DOHH2 (cell line): ENCODE results near the gene DENND1B.

Source experiments
- H3F3A ChIP-seq: fragments of 200-600 bp; sonication (generic), shearing (Covaris generic); 2 replicates; pipeline ENCODE4 v1.6.0; 2016; ENCODE audit warnings: antibody characterized with exemption, mild to moderate bottlenecking; ENCODE audit not compliant: control insufficient read depth, insufficient read depth
- H3K27ac ChIP-seq: fragments of 200-600 bp; sonication (generic); 2 replicates; pipeline ENCODE4 v1.5.1; 2014; ENCODE audit warnings: low read depth, mild to moderate bottlenecking, low read length, moderate library complexity
- H3K27me3 ChIP-seq: fragments of 200-600 bp; sonication (generic); 2 replicates; pipeline ENCODE4 v1.6.1; 2014; ENCODE audit warnings: mild to moderate bottlenecking, low read length, mixed read lengths; ENCODE audit not compliant: control insufficient read depth
- H3K36me3 ChIP-seq: fragments of 200-600 bp; sonication (generic); 2 replicates; pipeline ENCODE4 v1.6.1; 2014; ENCODE audit warnings: mild to moderate bottlenecking, low read length, moderate library complexity, mixed read lengths; ENCODE audit not compliant: control insufficient read depth
- H3K4me1 ChIP-seq: fragments of 200-600 bp; sonication (generic); 2 replicates; pipeline ENCODE4 v1.6.1; 2014; ENCODE audit warnings: mild to moderate bottlenecking, low read length, mixed read lengths; ENCODE audit not compliant: control insufficient read depth
- H3K4me2 ChIP-seq: fragments of 200-600 bp; sonication (generic); 2 replicates; pipeline ENCODE4 v1.6.0; 2014; ENCODE audit warnings: mild to moderate bottlenecking, low read length, moderate library complexity
- H3K4me3 ChIP-seq: fragments of 200-600 bp; sonication (generic); 2 replicates; pipeline ENCODE4 v1.5.1; 2014; ENCODE audit warnings: mild to moderate bottlenecking, low read length, mixed read lengths
- H3K79me2 ChIP-seq: fragments of 200-600 bp; sonication (generic); 2 replicates; pipeline ENCODE4 v1.6.1; 2014; ENCODE audit warnings: mild to moderate bottlenecking, low read length, mixed read lengths; ENCODE audit not compliant: control insufficient read depth
- H3K9me2 ChIP-seq: fragments of 200-600 bp; sonication (generic); replicated peaks from 2 replicates; pipeline ENCODE4 v1.6.1; 2014; ENCODE audit warnings: mild to moderate bottlenecking, low read length, mixed read lengths; ENCODE audit not compliant: control insufficient read depth
- H3K9me3 ChIP-seq: fragments of 200-600 bp; sonication (generic); 2 replicates; pipeline ENCODE4 v1.6.1; 2014; ENCODE audit warnings: antibody characterized with exemption, low read length, mixed read lengths; ENCODE audit not compliant: control insufficient read depth, insufficient read depth
- H4K20me1 ChIP-seq: fragments of 200-600 bp; sonication (generic); 2 replicates; pipeline ENCODE4 v1.6.0; 2014; ENCODE audit warnings: low read depth, mild to moderate bottlenecking, antibody characterized with exemption, low read length, moderate library complexity; ENCODE audit not compliant: control insufficient read depth, insufficient read depth
- CTCF ChIP-seq: fragments of 200-600 bp; sonication (generic); IDR thresholded peaks from one replicate; pipeline ENCODE4 v1.5.1; 2014; ENCODE audit warnings: antibody characterized with exemption, mild to moderate bottlenecking, low read depth, low read length; ENCODE audit not compliant: poor library complexity, severe bottlenecking
- EZH2phosphoT487 ChIP-seq: fragments of 200-600 bp; sonication (generic); IDR thresholded peaks from 2 replicates; pipeline ENCODE4 v1.6.1; 2017; ENCODE audit warnings: borderline replicate concordance, mild to moderate bottlenecking, antibody characterized with exemption, low read length, moderate library complexity, mixed read lengths

The DENND1B gene

GRCh38 chr1:197618061-197618460 lies 157.2 kb downstream of the DENND1B start:
- Histone ChIP-seq H3K4me2 (no peak overlapping the region), H3K9me3 (no peaks in the 10 kb centered on the region), H4K20me1 (0 out of 2 replicates have a peak, but pooled peaks cover 3% of the 10 kb centered on the region), H3K27ac (no peak overlapping the region), H3K4me1 (no peaks in the 10 kb centered on the region), H3K27me3 (no peaks in the 10 kb centered on the region), H3K79me2 (no peaks in the 10 kb centered on the region), H3K4me3 (no peak overlapping the region), H3K9me2 (no peaks in the 10 kb centered on the region), H3K36me3 (no peaks in the 10 kb centered on the region), H3F3A (no peaks in the 10 kb centered on the region)
- TF ChIP-seq CTCF: no peak
- no peak for TF ChIP-seq EZH2phosphoT487

GRCh38 chr1:197615693-197616011 lies 159.6 kb downstream of the DENND1B start:
- Histone ChIP-seq H3K27me3 (no peaks in the 10 kb centered on the region), H3K36me3 (no peaks in the 10 kb centered on the region), H3K9me3 (no peaks in the 10 kb centered on the region), H4K20me1 (0 out of 2 replicates have a peak, but pooled peaks cover 3% of the 10 kb centered on the region), H3K4me2 (no peak overlapping the region), H3K27ac (no peak overlapping the region), H3K4me1 (no peaks in the 10 kb centered on the region), H3F3A (no peaks in the 10 kb centered on the region), H3K4me3 (no peak overlapping the region), H3K79me2 (no peaks in the 10 kb centered on the region), H3K9me2 (no peaks in the 10 kb centered on the region)
- TF ChIP-seq CTCF (no peak), EZH2phosphoT487 (no peak)

GRCh38 chr1:197614916-197615692 lies 160.2 kb downstream of the DENND1B start:
- H3K9me3 ChIP-seq: no peaks in the 10 kb centered on the region
- no peaks in the 10 kb centered on the region for H3K79me2 ChIP-seq
- H4K20me1 ChIP-seq: 0 out of 2 replicates have a peak, but pooled peaks cover 3% of the 10 kb centered on the region
- H3F3A ChIP-seq: no peaks in the 10 kb centered on the region
- H3K27me3 ChIP-seq: no peaks in the 10 kb centered on the region
- TF ChIP-seq EZH2phosphoT487 (no peak), CTCF (peak; percentile 60)
- H3K4me1 ChIP-seq: no peaks in the 10 kb centered on the region
- no peaks in the 10 kb centered on the region for H3K9me2 ChIP-seq
- no peaks in the 10 kb centered on the region for H3K36me3 ChIP-seq
- no peak overlapping the region for H3K4me2 ChIP-seq
- no peak overlapping the region for H3K27ac ChIP-seq
- H3K4me3 ChIP-seq: no peak overlapping the region
